IMR-90 (cell line): ENCODE results near the gene LHFPL3.

ENCODE experiments used
- CHD1 ChIP-seq: IDR thresholded peaks from 2 replicates; pipeline ENCODE4 v1.6.1; 2012; ENCODE audit warnings: low read depth, low read length, improper control_type of control experiment
- FOS ChIP-seq: fragments of 150-350 bp; IDR thresholded peaks from 2 replicates; pipeline ENCODE4 v1.6.1; 2016; ENCODE audit warnings: low read depth, low read length
- POLR2A ChIP-seq: IDR thresholded peaks from 2 replicates; pipeline ENCODE4 v1.6.1; 2012; ENCODE audit warnings: mild to moderate bottlenecking, low read depth, low read length
- RAD21 ChIP-seq: IDR thresholded peaks from 2 replicates; pipeline ENCODE4 v1.6.1; 2012; ENCODE audit warnings: low read length, improper control_type of control experiment
- RCOR1 ChIP-seq: IDR thresholded peaks from 2 replicates; pipeline ENCODE4 v1.6.1; 2012; ENCODE audit warnings: mild to moderate bottlenecking, low read length, improper control_type of control experiment; ENCODE audit not compliant: insufficient replicate concordance
- SMC3 ChIP-seq: fragments of 150-350 bp; IDR thresholded peaks from 2 replicates; pipeline ENCODE4 v1.6.1; 2016; ENCODE audit warnings: low read depth, mild to moderate bottlenecking, antibody characterized with exemption, low read length, moderate library complexity
- TF ChIP-seq, protein P1 (sequence below): conservative IDR thresholded peaks from 2 replicates; pipeline ENCODE4 v1.5.1; 2012; ENCODE audit warnings: mild to moderate bottlenecking, low read depth, low read length, improper control_type of control experiment
- TF ChIP-seq, protein P2 (sequence below): fragments of 150-350 bp; IDR thresholded peaks from 2 replicates; pipeline ENCODE4 v1.6.1; 2017; ENCODE audit warnings: mild to moderate bottlenecking, antibody characterized with exemption, low read length, low read depth

DNA sequence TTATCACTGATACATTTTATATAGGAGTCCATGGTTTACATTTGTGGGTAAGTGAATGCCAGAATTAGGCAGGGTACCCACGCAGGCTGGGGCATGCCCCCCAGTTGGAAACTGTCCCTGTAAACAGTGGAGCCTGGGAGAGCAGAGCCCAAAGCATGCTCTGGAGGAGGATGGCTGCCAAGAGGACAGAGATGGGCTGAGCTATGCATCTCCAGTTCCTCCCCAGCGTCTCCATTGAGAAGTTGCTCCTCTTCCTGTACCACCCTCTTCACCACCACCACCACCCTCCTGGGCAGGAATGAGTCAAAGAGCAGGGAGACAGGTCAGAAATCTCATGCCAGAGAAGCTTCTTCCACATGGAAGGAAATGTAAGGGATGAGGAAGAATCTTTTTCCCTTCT lies 617.9 kb downstream of the LHFPL3 start:
- TF ChIP-seq POLR2A (no peak), FOS (no peak), RCOR1 (no peak), CHD1 (no peak), SMC3 (no peak), RAD21 (no peak)
- TF ChIP-seq, protein P1, sequence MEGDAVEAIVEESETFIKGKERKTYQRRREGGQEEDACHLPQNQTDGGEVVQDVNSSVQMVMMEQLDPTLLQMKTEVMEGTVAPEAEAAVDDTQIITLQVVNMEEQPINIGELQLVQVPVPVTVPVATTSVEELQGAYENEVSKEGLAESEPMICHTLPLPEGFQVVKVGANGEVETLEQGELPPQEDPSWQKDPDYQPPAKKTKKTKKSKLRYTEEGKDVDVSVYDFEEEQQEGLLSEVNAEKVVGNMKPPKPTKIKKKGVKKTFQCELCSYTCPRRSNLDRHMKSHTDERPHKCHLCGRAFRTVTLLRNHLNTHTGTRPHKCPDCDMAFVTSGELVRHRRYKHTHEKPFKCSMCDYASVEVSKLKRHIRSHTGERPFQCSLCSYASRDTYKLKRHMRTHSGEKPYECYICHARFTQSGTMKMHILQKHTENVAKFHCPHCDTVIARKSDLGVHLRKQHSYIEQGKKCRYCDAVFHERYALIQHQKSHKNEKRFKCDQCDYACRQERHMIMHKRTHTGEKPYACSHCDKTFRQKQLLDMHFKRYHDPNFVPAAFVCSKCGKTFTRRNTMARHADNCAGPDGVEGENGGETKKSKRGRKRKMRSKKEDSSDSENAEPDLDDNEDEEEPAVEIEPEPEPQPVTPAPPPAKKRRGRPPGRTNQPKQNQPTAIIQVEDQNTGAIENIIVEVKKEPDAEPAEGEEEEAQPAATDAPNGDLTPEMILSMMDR: no peak
- TF ChIP-seq, protein P2, sequence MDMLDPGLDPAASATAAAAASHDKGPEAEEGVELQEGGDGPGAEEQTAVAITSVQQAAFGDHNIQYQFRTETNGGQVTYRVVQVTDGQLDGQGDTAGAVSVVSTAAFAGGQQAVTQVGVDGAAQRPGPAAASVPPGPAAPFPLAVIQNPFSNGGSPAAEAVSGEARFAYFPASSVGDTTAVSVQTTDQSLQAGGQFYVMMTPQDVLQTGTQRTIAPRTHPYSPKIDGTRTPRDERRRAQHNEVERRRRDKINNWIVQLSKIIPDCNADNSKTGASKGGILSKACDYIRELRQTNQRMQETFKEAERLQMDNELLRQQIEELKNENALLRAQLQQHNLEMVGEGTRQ: no peak
